A673 (cell line): ENCODE measurements around the gene PIN1.

Experiments
- CTCF ChIP-seq: fragments of 300-800, 200-600 bp; sonication (generic); conservative IDR thresholded peaks from 2 replicates; pipeline ENCODE4 v1.5.1; 2017; ENCODE audit warnings: low read depth, mild to moderate bottlenecking, antibody characterized with exemption, low read length, moderate library complexity, mixed read lengths
- EZH2 ChIP-seq: fragments of 200-600 bp; sonication (generic); IDR thresholded peaks from 2 replicates; pipeline ENCODE4 v1.6.1; 2017; ENCODE audit warnings: borderline replicate concordance, low read depth, mild to moderate bottlenecking, mixed read lengths, antibody characterized with exemption, low read length; ENCODE audit not compliant: poor library complexity, severe bottlenecking

- TF ChIP-seq CTCF = no peak
- TF ChIP-seq EZH2 = no peak
Observed at GRCh38 chr19:9789066-9789465, 46.1 kb upstream of the PIN1 start.
